ENCODE results near the gene AMELX.

DNA sequence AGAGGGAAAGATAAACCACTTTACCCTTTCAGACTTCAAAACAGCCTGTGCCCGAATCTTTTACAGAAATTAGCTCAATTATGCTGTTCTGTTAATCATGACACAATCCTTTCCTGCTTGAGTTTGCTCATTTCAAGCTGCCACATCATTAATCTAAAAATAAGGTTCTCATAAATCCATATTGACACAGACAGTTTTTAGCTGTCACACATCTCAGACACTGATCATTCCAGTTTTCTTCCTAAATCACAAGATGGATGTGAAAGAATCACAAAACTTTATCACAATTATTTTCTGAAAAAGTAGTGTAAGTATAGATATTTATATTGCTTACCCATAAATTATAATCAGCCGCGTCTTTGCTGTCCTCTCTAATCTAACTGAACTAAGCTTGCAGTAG lies 27.9 kb upstream of the AMELX start:
- TF ChIP-seq POLR2AphosphoS5 (IDR thresholded peaks at IDR 0.05; ENCODE audit: low read depth, low read length): no peak
- TF ChIP-seq POLR2A (IDR thresholded peaks at IDR 0.05; ENCODE audit: low read depth, low read length): no peak
